H1 (cell line): Measurements from ENCODE around the gene TRIM14. TPM values are rescaled to one million over a fixed set of nuclear protein-coding genes. Genes with fewer than 3 reads are reported as not detected.
A peak's percentile ranks its signal among the peaks of the same experiment; 100 is the strongest.

ENCODE experiments used
- CREB1 ChIP-seq: IDR thresholded peaks from 2 replicates; pipeline ENCODE4 v1.6.1; 2012; ENCODE audit warnings: inconsistent platforms
- CTBP2 ChIP-seq: IDR thresholded peaks from 2 replicates; pipeline ENCODE4 v1.7.0; 2011; ENCODE audit warnings: borderline replicate concordance, mild to moderate bottlenecking, moderate library complexity, mixed read lengths, low read length; ENCODE audit not compliant: insufficient read depth, insufficient read length
- EZH2 ChIP-seq: fragments of 200-600 bp; sonication (generic); IDR thresholded peaks from 2 replicates; pipeline ENCODE4 v1.7.1; 2012; ENCODE audit warnings: low read depth, mild to moderate bottlenecking, moderate library complexity, low read length, inconsistent platforms; ENCODE audit not compliant: severe bottlenecking
- GTF2F1 ChIP-seq: IDR thresholded peaks from 2 replicates; pipeline ENCODE4 v1.6.1; 2012; ENCODE audit warnings: low read depth, low read length, improper control_type of control experiment, borderline replicate concordance
- HDAC2 ChIP-seq, 2 experiments: fragments of 300-600 bp in 1 of 2; sonication (generic) in 1 of 2; IDR thresholded peaks; 2 replicates each; pipeline ENCODE4 v1.6.1; 2011 to 2012; ENCODE audit warnings: low read depth in 2 of 2, low read length in 2 of 2, mild to moderate bottlenecking in 2 of 2, moderate library complexity in 2 of 2, borderline replicate concordance in 1 of 2, inconsistent platforms in 1 of 2
- JUN ChIP-seq: IDR thresholded peaks from 2 replicates; pipeline ENCODE4 v1.6.1; 2011; ENCODE audit warnings: low read depth, mild to moderate bottlenecking, improper control_type of control experiment, low read length
- KDM1A ChIP-seq: fragments of 200-600, 300-600 bp; sonication (generic); IDR thresholded peaks from 2 replicates; pipeline ENCODE4 v1.7.1; 2016; ENCODE audit warnings: mild to moderate bottlenecking, low read length, borderline replicate concordance
- POLR2A ChIP-seq, 2 experiments: IDR thresholded peaks; 1 replicate in 1 of 2; 2 replicates in 1 of 2; pipeline ENCODE4 v1.6.1; 2011; ENCODE audit warnings: low read depth in 2 of 2, low read length in 2 of 2, mild to moderate bottlenecking in 2 of 2; ENCODE audit errors: control extremely low read depth in 1 of 2
- RNF2 ChIP-seq: fragments of 200-900, 300-1000 bp; sonication (generic); IDR thresholded peaks from 2 replicates; pipeline ENCODE4 v1.7.1; 2016; ENCODE audit warnings: borderline replicate concordance, low read depth, mild to moderate bottlenecking, antibody characterized with exemption, low read length; ENCODE audit not compliant: poor library complexity, severe bottlenecking; ENCODE audit errors: missing control alignments
- SIN3A ChIP-seq, 2 experiments: IDR thresholded peaks in 1 of 2; conservative IDR thresholded peaks in 1 of 2; 2 replicates each; pipeline ENCODE4 v1.6.1; 2011 to 2012; ENCODE audit warnings: low read length in 2 of 2, improper control_type of control experiment in 1 of 2, low read depth in 1 of 2, mild to moderate bottlenecking in 1 of 2
- SIRT6 ChIP-seq: IDR thresholded peaks from one replicate; pipeline ENCODE4 v1.7.1; 2012; ENCODE audit warnings: low read length, inconsistent platforms
- SRF ChIP-seq: IDR thresholded peaks from 2 replicates; pipeline ENCODE4 v1.6.1; 2011; ENCODE audit warnings: mild to moderate bottlenecking, low read depth, low read length, moderate library complexity
- TBP ChIP-seq: IDR thresholded peaks from 2 replicates; pipeline ENCODE4 v1.6.1; 2011; ENCODE audit warnings: low read depth, low read length, improper control_type of control experiment
- TCF12 ChIP-seq: IDR thresholded peaks from 2 replicates; pipeline ENCODE4 v1.6.1; 2011; ENCODE audit warnings: low read depth, mild to moderate bottlenecking, low read length
- polyA plus RNA-seq, 7 experiments: library from polyadenylated mRNA; depleted of rRNA in 3 of 7; stranded (reverse) in 5 of 7; unstranded in 2 of 7; fragments of >200 nt in 5 of 7; fragments of 200-250 nt in 2 of 7; gene quantifications; 1 replicate in 5 of 7; 2 replicates in 1 of 7; 4 replicates in 1 of 7; pipeline versions ENCODE4 v1.2.1 to v1.2.3, GENCODE V29; 2011 to 2013; ENCODE audit warnings: missing spikeins in 2 of 7, mixed read lengths in 2 of 7
- total RNA-seq: library from RNA; stranded (reverse); fragmentation: NEBNext Ultra II Directional; extraction: Animal tissue kit (Norgen Biotek cat#: 25700); gene quantifications from 2 replicates; pipeline ENCODE4 v1.2.1, GENCODE V29; 2021

Gene TRIM14
- total and polyA plus RNA-seq, 2 of the 8 experiments (the other 6 are each of a cell fraction or from before 2014, with no cell fraction given) = 9.2 to 19.4 TPM

- TF ChIP-seq RNF2 = no peak
- no peak for TF ChIP-seq SRF
- TF ChIP-seq JUN = no peak
- no peak for TF ChIP-seq GTF2F1
- peak; percentile 93 for TF ChIP-seq KDM1A
- no peak for TF ChIP-seq EZH2
- TF ChIP-seq TCF12 = no peak
- peak in 1 of 2 experiments; percentile 53; a peak in 1 of 4 replicates for TF ChIP-seq SIN3A (conservative IDR thresholded peaks at IDR 0.05 in 1 of 2, IDR thresholded peaks at IDR 0.05 in 1 of 2; ENCODE audit: low read depth in 1 of 2, low read length in 2 of 2)
- TF ChIP-seq SIRT6 = no peak
- TF ChIP-seq POLR2A (IDR thresholded peaks at IDR 0.05; ENCODE audit: control extremely low read depth in 1 of 2, low read depth in 2 of 2, low read length in 2 of 2) = no peak
- TF ChIP-seq TBP = no peak
- TF ChIP-seq CREB1 = no peak
- peak in 1 of 2 experiments; percentile 89; a peak in 1 of 4 replicates for TF ChIP-seq HDAC2 (IDR thresholded peaks at IDR 0.05; ENCODE audit: borderline replicate concordance in 1 of 2, low read depth in 2 of 2, low read length in 2 of 2)
- TF ChIP-seq CTBP2 = no peak
These were observed 61.8 kb downstream of the TRIM14 start (continued) for GRCh38 chr9:98057138-98057799.
